Esophagus squamous epithelium (tissue), 5 donors: ENCODE measurements around the gene VAT1L. TPM values are rescaled to one million over a fixed set of nuclear protein-coding genes. Genes with fewer than 3 reads are reported as not detected.

Source experiments
- DNase-seq: peaks from one replicate; lab custom pipeline; 2025; lab: John Stamatoyannopoulos, UW
- H3K27ac ChIP-seq, 4 donors: fragments of 200-600 bp; sonication (generic); one replicate each; pipeline ENCODE4 v1.5.1; 2016 to 2019; ENCODE audit warnings: mild to moderate bottlenecking in 1 of 4
- H3K27me3 ChIP-seq, 4 donors: fragments of 200-600 bp; sonication (generic); 1 replicate in 3 of 4; 2 replicates in 1 of 4; pipeline versions ENCODE4 v1.5.1 to v1.6.0; 2017 to 2021; ENCODE audit warnings: antibody characterized with exemption in 1 of 4
- H3K36me3 ChIP-seq, 3 donors: fragments of 200-600 bp; sonication (generic); one replicate each; pipeline ENCODE4 v1.5.1; 2016 to 2019
- H3K4me1 ChIP-seq, 3 donors: fragments of 200-600 bp; sonication (generic); one replicate each; pipeline ENCODE4 v1.5.1; 2017 to 2019
- H3K4me3 ChIP-seq, 4 donors: fragments of 200-600 bp; sonication (generic); 1 replicate in 3 of 4; 2 replicates in 1 of 4; pipeline ENCODE4 v1.5.1; 2016 to 2019; ENCODE audit warnings: mild to moderate bottlenecking in 2 of 4, moderate library complexity in 1 of 4
- H3K9me3 ChIP-seq, 3 donors: fragments of 200-600 bp; sonication (generic); one replicate each; pipeline ENCODE4 v1.5.1; 2016 to 2019
- POLR2A ChIP-seq, 4 donors: fragments of 450-650 bp; IDR thresholded peaks; one replicate each; pipeline ENCODE4 v1.6.1; 2017; ENCODE audit warnings: antibody characterized with exemption in 4 of 4, mild to moderate bottlenecking in 4 of 4, moderate library complexity in 3 of 4
- WGBS, 2 donors: methylation state at CpG; one replicate each; pipeline ENCODE4 v1.1.5; 2018; 5-methylcytosine and 5-hydroxymethylcytosine counted together
- intact Hi-C: fragments of 100-400 bp; cut with DNase I; formaldehyde crosslinking; loops from one replicate; pipeline ENCODE4 v1.15.0; 2022
- total RNA-seq, 4 donors: library from RNA; depleted of rRNA; stranded (reverse); fragments of >200 nt; gene quantifications; one replicate each; pipeline ENCODE4 v1.1.0, GENCODE V29; 2016
- TF ChIP-seq, protein P1 (sequence below), 6 experiments: fragments of 450-650 bp in 4 of 6; fragments of 200-600 bp in 2 of 6; sonication (generic) in 2 of 6; IDR thresholded peaks; one replicate each; pipeline ENCODE4 v1.5.1; 2016 to 2019; ENCODE audit warnings: antibody characterized with exemption in 6 of 6, mild to moderate bottlenecking in 4 of 6, moderate library complexity in 4 of 6
- donor health status: DM: yes; HTN: yes; CAD: no.

The VAT1L gene
- total RNA-seq, 4 donors from 2014 or later: 0.56 TPM; not detected in 3

DNA sequence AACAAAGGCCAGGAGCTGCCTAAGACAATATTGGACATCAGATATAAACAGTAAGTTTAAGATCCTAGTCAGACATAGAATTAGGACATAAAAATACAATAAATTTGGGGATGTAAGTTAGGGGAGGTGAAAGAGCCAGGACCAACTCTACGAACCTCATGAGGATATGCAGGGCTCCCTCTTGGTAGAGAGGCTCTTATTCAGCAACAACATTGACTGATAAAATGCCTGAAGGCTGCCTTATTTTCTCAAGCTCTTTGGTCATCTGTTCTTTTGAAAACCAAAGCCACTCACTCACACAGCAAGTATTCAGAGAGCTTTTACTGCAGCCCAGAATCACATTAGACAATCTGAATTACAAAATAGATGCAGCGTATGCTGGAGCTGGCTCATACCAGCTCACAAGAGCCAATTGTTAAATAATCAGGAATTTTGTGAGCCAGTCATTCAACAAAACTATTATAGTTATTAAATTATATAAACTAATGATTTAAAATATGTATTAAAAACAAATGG lies 125.4 kb downstream of the VAT1L start:
- Histone ChIP-seq H3K4me1 (peaks cover 0 to 9% (median 0%) of the 10 kb centered on the region in 3 donors), H3K4me3 (no peak overlapping the region), H3K27ac (no peak overlapping the region), H3K9me3 (no peaks in the 10 kb centered on the region), H3K36me3 (no peaks in the 10 kb centered on the region), H3K27me3 (no peaks in the 10 kb centered on the region)
- 51 to 71% methylated on average over 2 of the region's 2 CpGs for WGBS, 2 donors
- intact Hi-C loops: no loop called here
- no peak for TF ChIP-seq POLR2A (IDR thresholded peaks at IDR 0.05)
- TF ChIP-seq, protein P1, sequence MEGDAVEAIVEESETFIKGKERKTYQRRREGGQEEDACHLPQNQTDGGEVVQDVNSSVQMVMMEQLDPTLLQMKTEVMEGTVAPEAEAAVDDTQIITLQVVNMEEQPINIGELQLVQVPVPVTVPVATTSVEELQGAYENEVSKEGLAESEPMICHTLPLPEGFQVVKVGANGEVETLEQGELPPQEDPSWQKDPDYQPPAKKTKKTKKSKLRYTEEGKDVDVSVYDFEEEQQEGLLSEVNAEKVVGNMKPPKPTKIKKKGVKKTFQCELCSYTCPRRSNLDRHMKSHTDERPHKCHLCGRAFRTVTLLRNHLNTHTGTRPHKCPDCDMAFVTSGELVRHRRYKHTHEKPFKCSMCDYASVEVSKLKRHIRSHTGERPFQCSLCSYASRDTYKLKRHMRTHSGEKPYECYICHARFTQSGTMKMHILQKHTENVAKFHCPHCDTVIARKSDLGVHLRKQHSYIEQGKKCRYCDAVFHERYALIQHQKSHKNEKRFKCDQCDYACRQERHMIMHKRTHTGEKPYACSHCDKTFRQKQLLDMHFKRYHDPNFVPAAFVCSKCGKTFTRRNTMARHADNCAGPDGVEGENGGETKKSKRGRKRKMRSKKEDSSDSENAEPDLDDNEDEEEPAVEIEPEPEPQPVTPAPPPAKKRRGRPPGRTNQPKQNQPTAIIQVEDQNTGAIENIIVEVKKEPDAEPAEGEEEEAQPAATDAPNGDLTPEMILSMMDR (IDR thresholded peaks at IDR 0.05): no peak
- no peak for DNase-seq

GRCh38 chr16:77916111-77916510 lies 127.7 kb downstream of the VAT1L start:
- TF ChIP-seq, protein P1 (IDR thresholded peaks at IDR 0.05): no peak
- no peak for TF ChIP-seq POLR2A (IDR thresholded peaks at IDR 0.05)
- H3K36me3 ChIP-seq: no peaks in the 10 kb centered on the region
- peaks cover 0 to 15% (median 0%) of the 10 kb centered on the region in 3 donors for H3K4me1 ChIP-seq
- intact Hi-C loops: no loop called here
- no peak overlapping the region for H3K27ac ChIP-seq
- no peak overlapping the region for H3K4me3 ChIP-seq
- whole genome bisulfite sequencing, 2 donors: 87 to 90% methylated on average over 9 of the region's 9 CpGs
- DNase-seq: no peak
- H3K27me3 ChIP-seq: no peaks in the 10 kb centered on the region
- no peaks in the 10 kb centered on the region for H3K9me3 ChIP-seq

- intact Hi-C loops: no loop called here
- no peak overlapping the region for H3K4me3 ChIP-seq
- TF ChIP-seq, protein P1 (IDR thresholded peaks at IDR 0.05): no peak
- TF ChIP-seq POLR2A (IDR thresholded peaks at IDR 0.05): no peak
- H3K4me1 ChIP-seq: peaks cover 0 to 15% (median 0%) of the 10 kb centered on the region in 3 donors
- no peaks in the 10 kb centered on the region for H3K36me3 ChIP-seq
- 60 to 69% methylated on average over 2 to 3 of the region's 3 CpGs for WGBS, 2 donors
- no peak for DNase-seq
- H3K27me3 ChIP-seq: no peaks in the 10 kb centered on the region
- H3K9me3 ChIP-seq: no peaks in the 10 kb centered on the region
- H3K27ac ChIP-seq: no peak overlapping the region
Measured at GRCh38 chr16:77917971-77918370, 129.6 kb downstream of the VAT1L start.

DNA sequence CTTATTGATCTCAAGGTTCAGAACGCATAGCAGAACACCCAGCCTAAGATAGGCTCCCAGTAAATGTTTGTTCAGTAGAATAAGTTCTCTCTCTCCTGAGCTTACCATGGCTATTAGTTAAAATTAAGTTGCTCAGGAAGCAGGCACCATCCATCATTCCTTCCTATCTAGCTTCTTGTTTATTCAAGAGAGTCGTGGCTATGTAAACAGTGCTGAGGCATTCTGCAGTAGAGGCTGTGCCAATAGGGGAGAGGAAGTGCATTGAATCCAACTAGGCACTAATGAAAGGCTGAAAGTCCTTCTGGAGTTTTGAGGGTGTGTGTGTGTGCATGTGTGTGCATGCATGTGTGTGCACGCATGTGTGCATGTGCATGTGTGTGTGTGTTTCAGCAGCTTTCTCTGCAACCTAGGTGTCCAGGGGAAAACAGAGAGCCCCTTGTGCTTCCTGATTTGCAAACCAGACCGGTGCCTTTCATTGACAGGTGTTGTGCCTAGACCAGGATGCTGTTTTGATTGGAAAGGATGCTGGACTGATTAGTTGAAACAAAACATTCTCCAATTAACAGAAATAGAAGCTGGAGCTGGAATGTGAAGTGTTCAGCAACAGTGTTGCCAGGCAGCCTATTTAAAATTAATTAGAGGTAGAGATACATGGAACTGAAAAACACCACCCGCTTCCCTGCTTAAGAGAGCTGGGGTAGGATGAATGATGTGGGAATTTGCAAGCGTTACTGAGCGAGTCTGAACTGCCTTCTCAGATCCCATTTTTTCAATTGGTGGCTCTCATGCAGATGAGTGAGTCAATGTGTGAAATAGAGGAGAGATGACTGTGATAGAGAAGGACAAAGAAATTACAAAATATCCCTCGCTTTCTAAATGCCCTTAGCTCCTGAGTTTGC lies 130.7 kb downstream of the VAT1L start:
- H3K9me3 ChIP-seq: no peaks in the 10 kb centered on the region
- no peak overlapping the region for H3K4me3 ChIP-seq
- H3K4me1 ChIP-seq: peaks cover 0 to 15% (median 0%) of the 10 kb centered on the region in 3 donors
- H3K36me3 ChIP-seq: no peaks in the 10 kb centered on the region
- no peak for DNase-seq
- TF ChIP-seq, protein P1 (IDR thresholded peaks at IDR 0.05): no peak
- no peak for TF ChIP-seq POLR2A (IDR thresholded peaks at IDR 0.05)
- no peaks in the 10 kb centered on the region for H3K27me3 ChIP-seq
- no peak overlapping the region for H3K27ac ChIP-seq
- 23 to 27% methylated on average over 8 of the region's 8 CpGs for WGBS, 2 donors
- intact Hi-C loops: no loop called here
